Fibroblast of lung (primary cell): ENCODE results near the gene NAP1L4. TPM values are rescaled to one million over a fixed set of nuclear protein-coding genes. Genes with fewer than 3 reads are reported as not detected.

Source experiments
- DNase-seq, 2 donors: peaks; one replicate each; pipeline versions ENCODE4 v3.0.0 to v3.0.0-alpha.2; 2010; ENCODE audit warnings: low read depth in 2 of 2
- H2AFZ ChIP-seq: 2 replicates; pipeline ENCODE4 v1.5.1; 2012; ENCODE audit warnings: low read length, control low read depth, inconsistent platforms
- H3K27ac ChIP-seq: 2 replicates; pipeline ENCODE4 v1.5.1; 2011; ENCODE audit warnings: low read length, control low read depth; ENCODE audit not compliant: insufficient read depth
- H3K27me3 ChIP-seq: 2 replicates; pipeline ENCODE4 v1.5.1; 2011; ENCODE audit warnings: mild to moderate bottlenecking, low read length; ENCODE audit not compliant: control insufficient read depth, insufficient read depth
- H3K36me3 ChIP-seq: 2 replicates; pipeline ENCODE4 v1.5.1; 2011; ENCODE audit warnings: low read length; ENCODE audit not compliant: control insufficient read depth, insufficient read depth
- H3K4me1 ChIP-seq: 2 replicates; pipeline ENCODE4 v1.5.1; 2011; ENCODE audit warnings: low read length; ENCODE audit not compliant: control insufficient read depth, insufficient read depth; ENCODE audit errors: extremely low read depth
- H3K4me2 ChIP-seq: 2 replicates; pipeline ENCODE4 v1.5.1; 2011; ENCODE audit warnings: low read length, control low read depth; ENCODE audit not compliant: insufficient read depth; ENCODE audit errors: extremely low read depth
- H3K4me3 ChIP-seq, 4 experiments: fragments of 200-600 bp in 1 of 4; sonication (generic) in 1 of 4; replicated peaks in 1 of 4; 2 replicates each; pipeline ENCODE4 v1.5.1; 2011 to 2016; ENCODE audit warnings: low read length in 4 of 4, low read depth in 3 of 4, mild to moderate bottlenecking in 3 of 4, control low read depth in 2 of 4, inconsistent platforms in 1 of 4, mixed read lengths in 1 of 4; ENCODE audit not compliant: insufficient read depth in 1 of 4; ENCODE audit errors: control extremely low read depth in 1 of 4
- H3K79me2 ChIP-seq: 2 replicates; pipeline ENCODE4 v1.5.1; 2012; ENCODE audit warnings: mild to moderate bottlenecking, low read length, inconsistent platforms; ENCODE audit not compliant: control insufficient read depth, insufficient read depth
- H3K9ac ChIP-seq: 2 replicates; pipeline ENCODE4 v1.5.1; 2011; ENCODE audit warnings: mild to moderate bottlenecking, low read length, control low read depth; ENCODE audit not compliant: insufficient read depth
- H3K9me3 ChIP-seq: 2 replicates; pipeline ENCODE4 v1.5.1; 2012; ENCODE audit warnings: low read depth, low read length; ENCODE audit not compliant: control insufficient read depth, insufficient read depth
- H4K20me1 ChIP-seq: 2 replicates; pipeline ENCODE4 v1.5.1; 2011; ENCODE audit warnings: low read length; ENCODE audit not compliant: control insufficient read depth, insufficient read depth; ENCODE audit errors: extremely low read depth
- CTCF ChIP-seq, 2 donors: IDR thresholded peaks in 1 of 2; conservative IDR thresholded peaks in 1 of 2; 1 replicate in 1 of 2; 2 replicates in 1 of 2; pipeline ENCODE4 v1.5.1; 2011 to 2012; ENCODE audit warnings: low read length in 2 of 2, control low read depth in 1 of 2, inconsistent platforms in 1 of 2, low read depth in 1 of 2, mild to moderate bottlenecking in 1 of 2
- EZH2 ChIP-seq: IDR thresholded peaks from 2 replicates; pipeline ENCODE4 v1.5.1; 2012; ENCODE audit warnings: low read length, control low read depth, mild to moderate bottlenecking; ENCODE audit errors: missing control alignments
- polyA plus RNA-seq, 2 donors: library from polyadenylated mRNA; depleted of rRNA in 1 of 2; stranded (reverse) in 1 of 2; unstranded in 1 of 2; fragments of >200 nt; gene quantifications; 2 replicates each; pipeline ENCODE4 v1.2.1, GENCODE V29; 2011 to 2012; ENCODE audit warnings: missing spikeins in 1 of 2
- total RNA-seq: library from RNA; depleted of rRNA; stranded (reverse); fragments of >200 nt; gene quantifications from 2 replicates; pipeline ENCODE4 v1.2.1, GENCODE V29; 2014

NAP1L4 gene
- total and polyA plus RNA-seq, 2 donors (not counting 1 experiment from before 2014, with no cell fraction given) = 79.5 to 113 TPM

GRCh38 chr11:3006505-3007260 is 14.6 kb upstream of the NAP1L4 start:
- Histone ChIP-seq H4K20me1 (no peaks in the 10 kb centered on the region), H3K79me2 (no peaks in the 10 kb centered on the region), H3K27ac (no peak overlapping the region), H3K9me3 (no peaks in the 10 kb centered on the region), H3K9ac (no peak overlapping the region), H3K27me3 (no peaks in the 10 kb centered on the region), H3K4me2 (no peak overlapping the region), H3K4me1 (no peaks in the 10 kb centered on the region), H2AFZ (no peak overlapping the region), H3K4me3 (no peak overlapping the region), H3K36me3 (peaks cover 42% of the 10 kb centered on the region)
- TF ChIP-seq CTCF (conservative IDR thresholded peaks at IDR 0.05 in 1 of 2, IDR thresholded peaks at IDR 0.05 in 1 of 2; ENCODE audit: low read depth in 1 of 2, low read length in 2 of 2) (no peak), EZH2 (no peak)
- no peak for DNase-seq

- TF ChIP-seq EZH2 (no peak), CTCF (conservative IDR thresholded peaks at IDR 0.05 in 1 of 2, IDR thresholded peaks at IDR 0.05 in 1 of 2; ENCODE audit: low read depth in 1 of 2, low read length in 2 of 2) (no peak)
- H3K36me3 ChIP-seq = peaks cover 50% of the 10 kb centered on the region
- H3K27me3 ChIP-seq = no peaks in the 10 kb centered on the region
- DNase-seq = no peak
- no peak overlapping the region for H3K4me3 ChIP-seq
- no peak overlapping the region for H3K27ac ChIP-seq
- H4K20me1 ChIP-seq = no peaks in the 10 kb centered on the region
- no peaks in the 10 kb centered on the region for H3K79me2 ChIP-seq
- no peak overlapping the region for H3K9ac ChIP-seq
- no peaks in the 10 kb centered on the region for H3K9me3 ChIP-seq
- no peak overlapping the region for H2AFZ ChIP-seq
- peaks cover 5% of the 10 kb centered on the region for H3K4me1 ChIP-seq
- no peak overlapping the region for H3K4me2 ChIP-seq
Observed at GRCh38 chr11:3004481-3004880, 12.4 kb upstream of the NAP1L4 start.

GRCh38 chr11:3003396-3004231 is 11.5 kb upstream of the NAP1L4 start:
- Histone ChIP-seq H3K27ac (no peak overlapping the region), H3K4me2 (no peak overlapping the region), H3K9me3 (no peaks in the 10 kb centered on the region), H2AFZ (no peak overlapping the region), H3K9ac (no peak overlapping the region), H3K36me3 (peaks cover 44% of the 10 kb centered on the region), H3K79me2 (no peaks in the 10 kb centered on the region), H3K4me1 (peaks cover 5% of the 10 kb centered on the region), H4K20me1 (no peaks in the 10 kb centered on the region), H3K27me3 (no peaks in the 10 kb centered on the region), H3K4me3 (no peak overlapping the region)
- TF ChIP-seq CTCF (conservative IDR thresholded peaks at IDR 0.05 in 1 of 2, IDR thresholded peaks at IDR 0.05 in 1 of 2; ENCODE audit: low read depth in 1 of 2, low read length in 2 of 2) (no peak), EZH2 (no peak)
- peak in 1 of 2 donors; percentile 9 for DNase-seq
